ENCODE measurements around the gene SOD3.

SOD3 gene

GRCh38 chr4:24846716-24847115 is 51.3 kb downstream of the SOD3 start:
- no peak for DNase-seq

- DNase-seq: no peak
These were observed 54.0 kb downstream of the SOD3 start for GRCh38 chr4:24849351-24849750.

- DNase-seq: no peak
These were observed 54.4 kb downstream of the SOD3 start for GRCh38 chr4:24849756-24850155.

Data from femur (tissue), 1 donor.